Measurements from ENCODE around the gene CEMIP. TPM values are rescaled to one million over a fixed set of nuclear protein-coding genes. Genes with fewer than 3 reads are reported as not detected.

CEMIP gene
- total RNA-seq, 1 donor from 2014 or later = 0.77 TPM

GRCh38 chr15:80892414-80892813 is 113.2 kb downstream of the CEMIP start:
- H3K36me3 Mint-ChIP-seq (ENCODE audit: insufficient read depth) = peaks cover 5% of the 10 kb centered on the region
- H3K27ac Mint-ChIP-seq = no peak overlapping the region
- peaks cover 4% of the 10 kb centered on the region for H3K9me3 Mint-ChIP-seq (ENCODE audit: low read depth)
- no peak overlapping the region for H3K4me3 Mint-ChIP-seq (ENCODE audit: low read depth)
- TF ChIP-seq CTCF (IDR thresholded peaks at IDR 0.05; ENCODE audit: unreplicated experiment) = no peak
- DNase-seq (ENCODE audit: low spot score, unreplicated experiment) = no peak
- H3K27me3 Mint-ChIP-seq = no peaks in the 10 kb centered on the region
- no peaks in the 10 kb centered on the region for H3K4me1 Mint-ChIP-seq (ENCODE audit: low read depth)

GRCh38 chr15:80893777-80894176 is 114.6 kb downstream of the CEMIP start:
- H3K27me3 Mint-ChIP-seq = no peaks in the 10 kb centered on the region
- DNase-seq (ENCODE audit: low spot score, unreplicated experiment) = no peak
- H3K9me3 Mint-ChIP-seq (ENCODE audit: low read depth) = peaks cover 4% of the 10 kb centered on the region
- TF ChIP-seq CTCF (IDR thresholded peaks at IDR 0.05; ENCODE audit: unreplicated experiment) = no peak
- no peak overlapping the region for H3K4me3 Mint-ChIP-seq (ENCODE audit: low read depth)
- no peak overlapping the region for H3K27ac Mint-ChIP-seq
- no peaks in the 10 kb centered on the region for H3K4me1 Mint-ChIP-seq (ENCODE audit: low read depth)
- H3K36me3 Mint-ChIP-seq (ENCODE audit: insufficient read depth) = peaks cover 5% of the 10 kb centered on the region

DNA sequence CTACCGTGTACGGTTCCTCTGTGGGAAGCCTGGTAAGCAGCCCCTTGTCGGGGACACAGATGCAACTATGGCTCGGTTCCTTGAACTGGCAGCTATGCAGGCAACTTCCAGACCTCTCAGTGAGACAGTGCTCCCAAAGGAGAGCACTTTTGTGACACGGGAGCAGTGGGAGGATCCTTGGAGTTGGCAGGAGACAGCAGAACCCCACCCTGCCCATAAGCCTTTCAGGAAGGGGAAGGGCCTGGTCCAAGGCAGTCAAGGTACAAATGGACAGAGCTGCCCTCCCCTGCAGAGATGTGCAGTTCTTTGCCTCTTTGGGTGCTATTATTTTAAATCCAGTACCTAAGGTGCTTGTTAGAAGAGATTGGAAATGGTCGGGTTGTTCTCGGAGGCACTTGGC is 115.9 kb downstream of the CEMIP start:
- TF ChIP-seq CTCF (IDR thresholded peaks at IDR 0.05; ENCODE audit: unreplicated experiment) = no peak
- Mint-ChIP-seq H3K4me1 (ENCODE audit: low read depth) (no peaks in the 10 kb centered on the region), H3K27me3 (peaks cover 3% of the 10 kb centered on the region), H3K36me3 (ENCODE audit: insufficient read depth) (peaks cover 5% of the 10 kb centered on the region), H3K4me3 (ENCODE audit: low read depth) (no peak overlapping the region), H3K27ac (no peak overlapping the region), H3K9me3 (ENCODE audit: low read depth) (peaks cover 4% of the 10 kb centered on the region)
- DNase-seq (ENCODE audit: low spot score, unreplicated experiment) = no peak

DNA sequence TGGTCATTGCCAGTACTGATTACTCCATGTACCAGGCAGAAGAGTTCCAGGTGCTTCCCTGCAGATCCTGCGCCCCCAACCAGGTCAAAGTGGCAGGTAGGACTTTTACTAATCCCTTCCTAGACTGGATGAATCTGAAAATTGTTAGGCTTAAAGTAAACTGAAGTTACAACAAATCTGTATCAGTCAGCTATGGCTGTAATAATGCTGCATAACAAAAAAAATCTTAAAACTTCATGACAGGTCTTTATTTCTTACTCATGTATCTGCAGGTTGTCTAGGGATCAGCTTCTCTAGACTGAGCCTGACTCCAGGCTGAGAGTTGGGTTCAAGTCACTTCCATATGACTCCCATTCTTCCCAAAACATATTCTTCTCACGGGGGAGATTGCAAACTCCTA is 116.8 kb downstream of the CEMIP start:
- peaks cover 5% of the 10 kb centered on the region for H3K36me3 Mint-ChIP-seq (ENCODE audit: insufficient read depth)

GRCh38 chr15:80898040-80898439 is 118.9 kb downstream of the CEMIP start:
- peaks cover 5% of the 10 kb centered on the region for H3K27me3 Mint-ChIP-seq
- no peaks in the 10 kb centered on the region for H3K4me1 Mint-ChIP-seq (ENCODE audit: low read depth)
- H3K9me3 Mint-ChIP-seq (ENCODE audit: low read depth) = peaks cover 4% of the 10 kb centered on the region
- DNase-seq (ENCODE audit: low spot score, unreplicated experiment) = no peak
- H3K27ac Mint-ChIP-seq = no peak overlapping the region
- peaks cover 5% of the 10 kb centered on the region for H3K36me3 Mint-ChIP-seq (ENCODE audit: insufficient read depth)
- TF ChIP-seq CTCF (IDR thresholded peaks at IDR 0.05; ENCODE audit: unreplicated experiment) = no peak
- H3K4me3 Mint-ChIP-seq (ENCODE audit: low read depth) = no peak overlapping the region

More for the DNA sequence above, 116.8 kb downstream of the CEMIP start:
- H3K4me1 Mint-ChIP-seq (ENCODE audit: low read depth) = no peaks in the 10 kb centered on the region
- peaks cover 4% of the 10 kb centered on the region for H3K9me3 Mint-ChIP-seq (ENCODE audit: low read depth)
- no peak overlapping the region for H3K4me3 Mint-ChIP-seq (ENCODE audit: low read depth)
- no peak overlapping the region for H3K27ac Mint-ChIP-seq
- TF ChIP-seq CTCF (IDR thresholded peaks at IDR 0.05; ENCODE audit: unreplicated experiment) = no peak
- no peak for DNase-seq (ENCODE audit: low spot score, unreplicated experiment)
- H3K27me3 Mint-ChIP-seq = peaks cover 3% of the 10 kb centered on the region

All from progenitor cell of endocrine pancreas (in vitro differentiated cells).